HG03097 (cell line): ENCODE data around the gene RPP40.
"Not testable (repeated sequence)": the region's sequence is repeated elsewhere in the genome, so short reads cannot be mapped to it uniquely, and the experiment has no call there.

ENCODE experiments used
- ATAC-seq: cut with Tn5 transposase; IDR thresholded peaks from one replicate; pipeline ENCODE4 v1.9.1; 2021; ENCODE audit not compliant: unreplicated experiment, low FRiP score

The RPP40 gene

DNA sequence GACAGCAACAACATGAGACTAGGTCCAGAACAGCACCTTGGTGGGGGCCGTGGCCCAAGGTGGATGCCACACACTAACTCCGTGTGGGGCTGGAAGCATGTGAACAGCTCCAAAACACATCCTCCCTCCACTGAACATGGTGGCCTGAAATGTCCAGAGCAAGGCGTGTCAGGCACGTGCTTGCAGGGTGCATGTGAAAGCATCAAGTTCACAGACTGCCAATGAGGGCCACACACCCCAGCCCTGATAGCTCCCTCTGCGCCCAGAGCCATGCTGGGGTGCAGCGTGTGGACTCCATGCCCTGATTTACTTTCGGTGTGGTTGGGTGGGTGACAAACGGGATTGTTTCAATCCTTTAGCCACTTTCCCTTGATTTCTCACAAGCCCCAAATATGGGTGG, 20.1 kb upstream of the RPP40 start:
- no peak for ATAC-seq

- ATAC-seq, result no peak
These were observed 16.3 kb upstream of the RPP40 start for GRCh38 chr6:5020142-5020541.

DNA sequence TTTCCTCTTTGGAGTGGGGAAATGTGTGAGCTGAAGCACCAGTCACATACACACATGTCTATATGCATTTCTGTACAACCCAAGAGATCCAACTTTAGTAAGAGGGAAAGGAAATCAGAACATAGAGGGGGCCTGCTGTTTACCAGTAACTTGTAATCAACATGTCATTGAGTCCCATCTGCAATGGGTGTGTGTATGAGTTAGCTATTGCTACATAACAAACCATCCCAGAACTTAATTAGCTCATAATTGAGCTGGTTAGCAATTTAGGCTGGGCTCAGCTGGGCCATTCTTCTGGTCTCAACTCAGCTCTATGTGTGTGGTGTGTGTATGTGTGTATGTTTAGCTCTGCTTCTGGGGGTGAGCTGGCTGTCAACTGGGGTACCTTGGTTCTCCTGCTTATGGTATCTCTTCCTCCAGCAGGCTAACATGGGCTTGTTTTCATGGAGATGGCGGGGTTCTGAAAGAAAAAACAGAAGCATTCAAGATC, 10.3 kb upstream of the RPP40 start:
- no peak for ATAC-seq

DNA sequence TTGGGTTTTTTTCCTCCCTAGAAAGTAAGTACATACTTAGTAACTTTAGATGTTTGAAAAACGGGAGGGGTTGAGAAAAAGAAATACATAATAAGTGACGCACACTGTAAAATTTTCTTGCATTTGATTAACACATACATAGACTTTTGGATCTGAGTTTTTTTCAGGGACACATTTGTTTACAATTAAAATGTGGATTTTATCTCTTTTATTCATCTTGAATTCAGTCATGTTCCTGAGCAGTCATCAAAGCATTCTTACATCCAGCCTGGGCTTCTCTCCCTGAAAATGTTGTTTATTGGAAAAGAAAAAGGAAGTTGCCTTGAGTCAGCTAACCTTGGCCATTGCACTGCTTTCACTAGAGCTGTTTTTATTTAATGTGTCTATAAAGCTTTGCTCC, 8.7 kb upstream of the RPP40 start:
- ATAC-seq, result no peak

DNA sequence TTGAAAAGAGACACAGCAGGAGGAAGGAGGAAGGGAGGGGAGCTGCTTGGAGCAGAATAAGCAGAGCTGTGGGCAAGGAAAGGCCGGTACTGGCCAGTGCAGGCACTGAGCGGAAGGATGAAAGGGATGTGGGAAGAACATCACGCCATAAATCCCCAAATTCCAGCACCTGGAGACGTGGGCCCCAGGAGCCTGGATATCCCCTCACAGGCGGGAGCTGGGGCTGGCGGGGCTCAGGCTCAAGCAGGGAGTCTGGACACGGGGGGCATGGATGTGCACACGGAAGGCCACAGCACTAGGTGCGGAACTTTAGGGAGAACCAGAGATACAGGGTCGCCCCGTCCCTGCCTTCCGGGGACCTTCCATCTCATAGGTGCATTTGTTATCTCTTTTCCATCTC, 7.5 kb upstream of the RPP40 start:
- ATAC-seq, result no peak

DNA sequence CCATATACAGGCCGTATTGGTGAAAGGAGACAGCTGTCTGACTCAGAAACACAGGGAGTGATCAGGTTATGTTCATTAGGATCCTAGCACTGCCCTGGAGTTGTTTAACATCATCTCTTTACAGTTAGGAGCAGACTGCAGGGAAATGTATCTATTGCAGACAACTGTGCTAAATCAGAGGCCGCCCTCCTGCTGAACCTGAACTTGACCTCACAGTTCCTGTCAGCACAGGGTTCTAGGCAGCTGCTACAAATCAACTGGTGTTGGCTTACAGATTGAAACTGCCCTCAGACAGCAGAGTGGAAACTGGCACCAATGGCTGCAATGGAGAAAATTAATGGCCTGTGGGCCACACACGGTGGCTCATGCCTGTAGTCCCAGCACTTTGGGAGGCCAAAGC, 3.7 kb upstream of the RPP40 start:
- no peak for ATAC-seq

DNA sequence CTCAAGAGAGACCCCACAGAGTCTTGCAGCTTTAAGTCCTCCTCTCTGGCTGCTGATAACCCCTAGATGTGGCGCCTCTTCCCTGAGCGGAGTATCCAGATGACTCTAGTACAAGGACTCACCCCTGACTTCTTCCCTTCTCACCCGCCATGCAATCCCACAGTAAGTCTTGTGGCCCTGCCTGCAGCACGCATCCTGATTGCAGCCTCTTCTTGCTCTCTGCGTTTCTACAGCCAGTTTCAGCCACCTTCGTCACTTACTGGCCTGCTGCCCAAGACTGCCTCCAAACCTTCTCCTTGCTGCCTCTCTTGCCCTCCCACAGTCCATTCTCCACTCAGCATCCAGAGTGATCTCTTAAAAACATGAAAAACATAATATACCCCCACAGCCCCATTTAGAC, 2.4 kb upstream of the RPP40 start:
- ATAC-seq, result no peak

DNA sequence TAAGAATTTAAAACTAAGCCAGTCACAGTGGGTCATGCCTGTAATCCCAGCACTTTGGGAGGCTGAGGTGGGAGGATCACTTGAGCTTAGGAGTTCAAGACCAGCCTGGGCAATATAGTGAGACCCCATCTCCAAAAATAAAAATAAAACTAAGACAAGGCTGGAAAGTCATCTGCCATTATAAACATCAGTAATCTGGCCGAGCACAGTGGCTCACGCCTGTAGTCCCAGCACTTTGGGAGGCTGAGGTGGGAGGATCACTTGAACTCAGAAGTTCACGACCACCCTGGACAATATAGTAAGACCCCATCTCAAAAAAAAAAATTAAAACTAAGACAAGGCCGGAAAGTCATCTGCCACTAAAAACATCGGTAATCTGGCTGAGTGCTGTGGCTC, 1.2 kb upstream of the RPP40 start:
- not testable (repeated sequence) for ATAC-seq

DNA sequence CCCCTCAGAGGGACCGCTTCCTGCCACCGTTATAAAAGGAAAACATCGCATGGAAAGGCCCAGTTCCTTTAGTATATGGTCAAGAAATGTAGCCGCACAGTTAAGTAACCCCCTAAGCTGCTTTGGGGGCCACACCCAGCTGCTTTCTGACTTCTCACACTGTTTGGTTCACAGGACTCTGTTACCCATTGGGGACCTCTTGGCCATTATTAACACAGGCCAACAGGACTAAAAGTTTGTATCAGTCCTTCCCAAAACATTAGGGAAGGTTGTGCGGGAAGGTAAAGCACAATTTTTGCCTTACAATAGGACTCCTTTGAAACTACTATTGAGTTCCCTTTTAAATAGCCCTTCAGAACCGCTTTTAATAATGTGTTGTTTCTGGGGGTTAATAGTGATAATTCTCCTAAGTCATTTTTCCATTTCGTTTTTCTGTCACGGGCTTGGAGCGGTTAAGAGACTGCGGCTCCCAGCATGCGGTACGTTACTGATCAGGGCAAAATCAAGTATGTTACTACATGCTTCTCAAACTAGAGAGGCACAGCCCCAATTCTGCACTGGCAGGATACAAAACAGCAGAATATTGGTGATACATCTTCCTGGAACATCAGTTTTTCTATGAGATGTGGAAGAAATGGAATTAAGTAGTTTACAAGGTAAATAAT, 668 bp upstream of the RPP40 start:
- no peak for ATAC-seq

DNA sequence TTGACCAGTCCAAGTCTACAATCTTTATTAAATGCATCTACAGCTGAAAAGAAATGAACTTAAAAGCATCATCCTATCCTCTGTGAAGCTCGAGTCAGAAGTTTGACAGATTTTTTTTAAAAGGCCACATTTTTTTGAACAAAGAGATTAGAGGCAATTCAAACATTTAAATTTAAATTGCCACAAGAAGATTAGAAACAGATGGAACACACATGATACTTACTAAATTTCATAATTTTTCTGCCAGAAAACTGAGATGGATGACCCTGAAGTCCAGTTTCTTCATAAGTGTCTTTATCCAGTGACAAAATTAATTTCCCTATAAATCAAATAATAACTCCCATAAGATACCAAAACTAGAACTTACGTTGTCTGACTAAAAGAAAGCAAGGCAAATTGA, 4.3 kb downstream of the RPP40 start:
- ATAC-seq, result no peak

- no peak for ATAC-seq
These were observed 6.0 kb downstream of the RPP40 start for GRCh38 chr6:4997862-4998261.

DNA sequence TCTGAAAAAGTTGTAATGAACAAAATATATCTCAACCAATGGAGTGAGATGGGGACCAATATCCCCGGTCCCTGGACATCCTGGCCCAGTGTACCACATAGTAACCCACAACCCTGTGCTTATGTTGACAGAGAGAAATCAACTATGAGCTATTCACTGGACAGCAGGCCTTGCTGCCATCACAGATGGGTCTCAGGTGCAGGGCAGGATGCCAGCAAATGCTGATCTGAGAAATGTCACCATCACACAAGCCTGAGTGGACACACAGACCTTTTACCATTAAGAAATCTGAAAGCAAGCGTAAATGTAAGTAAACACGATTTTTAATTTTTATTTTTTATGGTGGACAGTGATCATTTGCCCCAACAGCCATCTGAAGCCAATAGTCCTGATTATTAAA, 9.1 kb downstream of the RPP40 start:
- no peak for ATAC-seq

GRCh38 chr6:4987432-4987831, 16.4 kb downstream of the RPP40 start:
- ATAC-seq, result no peak

DNA sequence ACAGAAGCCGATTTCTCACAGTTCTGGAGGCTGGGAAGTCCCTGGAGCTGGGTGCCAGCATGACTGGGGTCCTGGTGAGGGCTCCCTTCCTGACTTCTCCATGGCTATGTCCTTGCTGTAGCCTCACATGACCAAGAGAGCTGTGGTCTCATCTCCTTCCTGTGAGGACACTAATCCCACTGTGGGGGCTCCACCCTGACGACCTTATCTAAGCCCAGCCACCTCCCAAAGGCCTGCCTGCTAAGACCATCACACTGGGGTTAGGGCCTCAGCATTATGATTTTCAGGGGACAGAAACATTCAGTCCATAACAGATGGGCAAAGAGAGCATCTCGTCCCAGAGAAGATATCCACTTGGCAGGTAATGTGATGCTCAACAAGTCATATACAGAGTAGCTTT, 16.8 kb downstream of the RPP40 start:
- no peak for ATAC-seq

- no peak for ATAC-seq
These were observed 20.5 kb downstream of the RPP40 start for GRCh38 chr6:4983322-4983721.

GRCh38 chr6:4981761-4982160, 22.1 kb downstream of the RPP40 start:
- no peak for ATAC-seq

GRCh38 chr6:4979426-4979825, 24.4 kb downstream of the RPP40 start:
- ATAC-seq, result no peak

GRCh38 chr6:4977468-4977867, 26.4 kb downstream of the RPP40 start:
- ATAC-seq, result no peak

- ATAC-seq, result no peak
These were observed 28.3 kb downstream of the RPP40 start for GRCh38 chr6:4975506-4975905.

DNA sequence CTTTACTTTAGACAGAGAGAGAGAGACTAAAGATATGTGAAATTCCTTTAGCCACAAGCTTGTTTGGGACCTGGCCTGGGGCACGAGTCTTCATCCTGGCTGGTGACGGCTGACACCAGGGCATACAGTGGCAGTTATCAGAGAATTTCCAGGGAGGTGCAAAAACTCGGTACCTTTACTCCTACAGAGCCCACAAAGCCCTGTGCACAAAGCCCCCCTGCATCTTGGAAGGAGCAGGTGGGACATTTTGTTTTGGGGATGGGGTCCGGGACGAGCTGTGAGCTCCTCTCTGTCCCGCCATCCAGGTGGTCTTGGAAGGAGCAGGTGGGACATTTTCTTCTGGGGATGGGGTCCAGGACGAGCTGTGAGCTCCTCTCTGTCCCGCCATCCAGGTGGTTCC, 28.9 kb downstream of the RPP40 start:
- ATAC-seq, result no peak

GRCh38 chr6:4973982-4974745, 29.7 kb downstream of the RPP40 start:
- ATAC-seq, result no peak

GRCh38 chr6:4973415-4973814, 30.4 kb downstream of the RPP40 start:
- no peak for ATAC-seq
